ENCODE results near the gene TRPV4.

DNA sequence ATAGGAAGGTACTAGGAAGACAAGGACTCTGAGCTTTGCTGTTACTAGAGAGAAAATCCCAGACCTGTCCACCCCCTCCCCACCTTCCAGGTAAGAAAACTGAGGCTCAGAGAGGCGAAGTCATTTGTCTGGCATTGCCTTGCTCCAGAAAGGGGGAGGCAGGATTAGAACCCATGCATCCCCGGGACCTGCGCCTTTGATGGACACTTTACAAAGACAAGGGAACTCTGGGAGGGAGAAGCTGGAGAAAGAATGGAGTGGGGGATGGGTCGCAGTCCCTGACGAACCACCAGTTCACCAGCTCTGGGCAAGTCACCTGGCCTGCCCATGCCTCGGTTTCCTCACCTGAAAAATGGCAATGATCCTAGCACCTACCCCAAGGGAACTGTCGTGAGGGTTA lies 10.8 kb downstream of the TRPV4 start:
- no peak for TF ChIP-seq POLR2A (IDR thresholded peaks at IDR 0.05)
- TF ChIP-seq, protein P1, sequence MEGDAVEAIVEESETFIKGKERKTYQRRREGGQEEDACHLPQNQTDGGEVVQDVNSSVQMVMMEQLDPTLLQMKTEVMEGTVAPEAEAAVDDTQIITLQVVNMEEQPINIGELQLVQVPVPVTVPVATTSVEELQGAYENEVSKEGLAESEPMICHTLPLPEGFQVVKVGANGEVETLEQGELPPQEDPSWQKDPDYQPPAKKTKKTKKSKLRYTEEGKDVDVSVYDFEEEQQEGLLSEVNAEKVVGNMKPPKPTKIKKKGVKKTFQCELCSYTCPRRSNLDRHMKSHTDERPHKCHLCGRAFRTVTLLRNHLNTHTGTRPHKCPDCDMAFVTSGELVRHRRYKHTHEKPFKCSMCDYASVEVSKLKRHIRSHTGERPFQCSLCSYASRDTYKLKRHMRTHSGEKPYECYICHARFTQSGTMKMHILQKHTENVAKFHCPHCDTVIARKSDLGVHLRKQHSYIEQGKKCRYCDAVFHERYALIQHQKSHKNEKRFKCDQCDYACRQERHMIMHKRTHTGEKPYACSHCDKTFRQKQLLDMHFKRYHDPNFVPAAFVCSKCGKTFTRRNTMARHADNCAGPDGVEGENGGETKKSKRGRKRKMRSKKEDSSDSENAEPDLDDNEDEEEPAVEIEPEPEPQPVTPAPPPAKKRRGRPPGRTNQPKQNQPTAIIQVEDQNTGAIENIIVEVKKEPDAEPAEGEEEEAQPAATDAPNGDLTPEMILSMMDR (IDR thresholded peaks at IDR 0.05), result no peak

Measured in esophagus squamous epithelium (tissue), 4 donors.